ENCODE data around the gene CSF1R. TPM values are rescaled to one million over a fixed set of nuclear protein-coding genes. Genes with fewer than 3 reads are reported as not detected.

The CSF1R gene
- total and polyA plus RNA-seq, 2 of the 4 experiments (the other 2 are of a cell fraction), result 0.14 to 0.36 TPM

- Histone ChIP-seq H4K20me1 (ENCODE audit: insufficient read depth, low read length) (peaks cover 3% of the 10 kb centered on the region; the same call in 1 of the 2 replicates), H3K79me1 (ENCODE audit: low read depth in 1 of 2, low read length in 2 of 2) (peaks cover 41 to 48% of the 10 kb centered on the region in 2 experiments), H3K14ac (replicated peaks; ENCODE audit: low read depth, low read length) (no peak overlapping the region), H3K4me1 (ENCODE audit: control insufficient read depth, insufficient read depth, low read length) (no peaks in the 10 kb centered on the region), H4K8ac (ENCODE audit: low read depth in 2 of 2, low read length in 2 of 2) (no peak overlapping the region), H2AK5ac (ENCODE audit: low read depth, low read length) (no peak overlapping the region), H3K4me2 (ENCODE audit: low read depth, low read length) (no peak overlapping the region), H3K27me3 (ENCODE audit: control insufficient read depth, insufficient read depth, low read length) (no peaks in the 10 kb centered on the region), H3K9me1 (ENCODE audit: insufficient read depth, low read length) (peaks cover 7% of the 10 kb centered on the region), H2AFZ (replicated peaks; ENCODE audit: low read length, poor library complexity) (no peak overlapping the region), H2BK20ac (ENCODE audit: low read depth, low read length) (no peak overlapping the region), H2AK9ac (replicated peaks; ENCODE audit: low read depth, low read length, poor library complexity) (no peak overlapping the region), H3K9ac (ENCODE audit: low read depth, low read length) (no peak overlapping the region), H3K18ac (ENCODE audit: low read depth, low read length) (no peak overlapping the region), H4K91ac (ENCODE audit: insufficient read depth, low read depth, low read length) (no peak overlapping the region), H2BK120ac (ENCODE audit: low read depth, low read length) (no peak overlapping the region), H3K36me3 (ENCODE audit: control insufficient read depth, insufficient read depth, low read length) (peaks cover 50% of the 10 kb centered on the region), H3K27ac (ENCODE audit: insufficient read depth, low read length) (no peak overlapping the region), H4K5ac (ENCODE audit: low read depth, low read length) (no peak overlapping the region), H3K9me3 (ENCODE audit: control insufficient read depth, insufficient read depth, low read length) (peaks cover 13% of the 10 kb centered on the region), H3K4ac (ENCODE audit: low read depth, low read length) (no peak overlapping the region), H2BK15ac (ENCODE audit: low read depth, low read length) (no peak overlapping the region), H2BK5ac (ENCODE audit: low read depth, low read length, poor library complexity, severe bottlenecking) (no peak overlapping the region), H3K23ac (ENCODE audit: low read depth, low read length) (no peak overlapping the region), H3K56ac (ENCODE audit: extremely low read depth, insufficient read depth, low read length) (no peak overlapping the region), H3K4me3 (ENCODE audit: insufficient read depth, low read depth, low read length) (no peak overlapping the region)
- POLR2A ChIA-PET (ENCODE audit: unreplicated experiment), result no interaction called here
- no TSS peak for BruUV-seq (replicated peaks)
- intact Hi-C loops (cut with micrococcal nuclease) (no loop called here), in situ Hi-C loops (cut with MboI; ENCODE audit: low sequenced_read_pairs) (no loop called here), dilution Hi-C loops (cut with HindIII; ENCODE audit: low sequenced_read_pairs, unreplicated experiment) (no loop called here)
- TF ChIP-seq SMC3 (IDR thresholded peaks at IDR 0.05; ENCODE audit: low read depth, low read length) (no peak), USF2 (IDR thresholded peaks at IDR 0.05; ENCODE audit: low read depth, low read length) (no peak), CHD1 (IDR thresholded peaks at IDR 0.05; ENCODE audit: low read depth, low read length) (no peak)
- DNase-seq (no peak), ATAC-seq (ENCODE audit: low read depth) (no peak)
- CTCF ChIA-PET, result no interaction called here
- 98% methylated on average over 4 of the region's 4 CpGs; no CpG with 5 or more reads in 1 of the 2 experiments for WGBS, 2 experiments (ENCODE audit: extremely low coverage in 2 of 2, insufficient read length in 1 of 2)
Measured at GRCh38 chr5:150013931-150014330, 72.4 kb downstream of the CSF1R start.
